HuH-7 (cell line): ENCODE measurements around the gene KRT27.
"Not testable (repeated sequence)": the region's sequence is repeated elsewhere in the genome, so short reads cannot be mapped to it uniquely, and the experiment has no call there.

Experiments
- DNase-seq: peaks from one replicate; pipeline ENCODE4 v3.0.0; 2011; ENCODE audit warnings: low spot score

Gene KRT27

DNA sequence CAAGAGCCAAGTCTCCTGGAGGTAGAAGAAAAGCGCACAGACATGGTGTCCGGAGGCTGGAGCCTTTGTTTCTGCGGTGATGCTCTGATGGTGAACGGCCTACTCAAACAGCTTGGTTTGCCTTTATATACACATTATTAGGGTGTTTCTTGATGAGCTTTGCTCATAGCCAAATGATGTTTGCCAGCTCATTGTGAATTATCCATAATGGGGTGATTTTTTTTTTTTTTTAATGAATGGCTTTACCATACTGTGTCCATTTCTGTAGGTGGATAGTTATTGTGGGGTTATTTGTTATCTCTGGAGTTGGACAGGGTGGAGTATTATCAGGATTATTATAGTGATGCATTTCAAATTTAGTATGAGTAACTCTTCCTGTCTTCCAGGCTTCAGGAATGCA is at the start of gene KRT27:
Gene KRT27 (minus strand): TSS at position 101 of the 400 bp plus-strand sequence. CDS start 57 bp downstream, at position 44.
- DNase-seq: no peak

- DNase-seq: no peak
Measured at GRCh38 chr17:40830085-40830776, 47.9 kb upstream of the KRT27 start.

DNA sequence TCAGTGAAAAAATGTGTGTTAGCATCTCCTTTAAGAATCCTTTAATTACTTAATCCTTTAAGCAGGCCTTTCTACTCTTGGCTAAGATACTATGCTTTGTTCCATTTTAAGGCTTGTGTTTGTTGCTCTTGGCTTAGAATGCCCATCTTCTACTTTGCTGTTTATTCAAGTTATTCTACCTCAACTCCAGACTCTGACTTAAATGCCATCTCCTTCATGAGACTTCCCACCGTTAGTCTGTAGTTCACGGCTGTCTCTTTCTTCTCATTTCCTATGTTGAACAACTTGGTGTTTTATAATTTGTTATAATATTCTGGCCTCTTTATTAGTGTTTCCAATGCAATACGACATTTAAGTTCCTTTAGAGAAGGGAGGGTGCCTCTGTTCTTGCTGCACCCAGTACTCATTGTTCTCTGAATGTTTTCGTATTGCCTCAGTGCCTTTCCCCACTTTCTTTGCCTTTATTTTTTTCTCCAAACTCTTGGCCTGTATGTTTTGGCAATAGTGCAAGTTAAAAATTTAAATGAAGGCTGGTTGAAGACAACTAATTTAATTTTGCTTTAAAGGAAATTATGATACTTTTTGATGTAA is 46.2 kb upstream of the KRT27 start:
- DNase-seq: no peak

GRCh38 chr17:40827746-40828453 is 45.5 kb upstream of the KRT27 start:
- no peak for DNase-seq

DNA sequence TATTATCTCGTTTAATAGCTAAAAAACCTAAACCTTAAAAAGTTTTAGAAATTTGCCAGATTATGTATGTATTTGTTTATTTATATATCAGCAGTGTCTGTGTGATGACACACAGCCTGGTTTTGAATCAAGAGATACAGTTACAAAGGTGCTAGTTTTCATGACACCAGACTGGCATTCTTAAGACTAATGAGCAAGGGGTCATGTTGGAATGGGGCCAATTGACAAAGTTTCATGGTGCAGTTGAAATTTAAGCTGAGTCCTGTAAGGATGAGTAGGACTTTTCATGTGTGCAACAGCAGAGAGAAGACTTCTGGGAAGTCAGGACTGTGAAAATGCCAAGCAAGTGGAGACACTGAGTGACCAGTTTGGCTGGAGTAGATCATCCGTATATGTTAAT is 43.2 kb upstream of the KRT27 start:
- no peak for DNase-seq

DNA sequence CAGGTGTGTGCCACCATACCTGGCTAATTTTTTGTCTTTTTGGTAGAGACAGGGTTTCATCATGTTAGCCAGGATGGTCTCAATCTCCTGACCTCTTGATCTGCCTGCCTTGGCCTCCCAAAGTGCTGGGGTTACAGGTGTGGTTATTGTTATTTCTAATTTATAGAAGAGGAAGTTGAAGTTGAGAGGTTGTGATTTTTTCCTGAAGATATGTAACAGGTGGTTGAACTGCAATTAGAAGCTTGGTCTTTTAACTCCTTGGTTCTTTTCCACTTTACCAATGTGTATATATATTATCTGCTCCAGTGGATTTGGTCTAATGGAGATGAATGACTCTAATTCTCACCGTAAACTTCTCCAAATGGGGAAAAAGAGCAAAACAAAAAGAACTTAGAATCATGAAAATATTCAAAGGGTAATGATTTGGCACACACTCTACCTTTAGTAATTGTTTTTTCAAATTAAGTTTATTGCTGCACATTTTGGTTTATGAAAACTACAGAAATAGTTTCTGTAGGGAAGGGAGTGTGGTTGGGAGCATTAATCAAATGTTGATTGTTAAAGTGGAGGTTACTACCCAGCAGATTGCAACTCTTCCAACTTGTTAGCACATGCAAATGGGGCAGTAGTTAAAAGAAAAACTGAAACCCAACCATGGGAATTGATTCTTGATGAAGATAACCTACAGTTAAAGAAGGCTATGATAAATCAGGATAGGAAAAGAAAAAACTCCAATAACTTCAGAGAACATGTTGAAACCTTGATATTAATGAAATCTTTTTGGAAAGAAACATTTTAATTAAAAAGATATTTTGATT is 41.9 kb upstream of the KRT27 start:
- DNase-seq: no peak

GRCh38 chr17:40822132-40822812 is 39.9 kb upstream of the KRT27 start, which contains the start of gene KRT10:
TSS of gene KRT10 (minus strand) at chr17:40822614. CDS start at chr17:40822585, 29 bp downstream.
- no peak for DNase-seq

DNA sequence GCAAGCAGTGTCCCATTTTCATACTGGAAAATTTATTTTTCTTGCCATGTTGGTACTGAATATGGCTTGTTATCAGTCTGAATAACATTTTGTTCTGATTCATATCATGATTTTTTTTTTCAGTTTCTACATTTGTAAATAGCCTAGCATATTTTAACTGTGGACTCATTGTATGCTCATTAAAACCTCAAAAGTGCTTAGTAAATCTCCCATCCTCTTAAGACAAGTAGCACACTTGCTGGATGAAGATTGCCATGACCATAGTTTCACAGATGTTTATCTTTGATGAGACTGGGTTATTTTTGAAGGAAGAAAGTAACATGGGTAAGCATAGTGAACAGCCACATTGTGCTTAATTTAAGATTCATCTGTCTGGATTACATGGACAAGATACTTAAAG is 39.2 kb upstream of the KRT27 start:
- DNase-seq: no peak

GRCh38 chr17:40820228-40820838 is 38.0 kb upstream of the KRT27 start:
- no peak for DNase-seq

DNA sequence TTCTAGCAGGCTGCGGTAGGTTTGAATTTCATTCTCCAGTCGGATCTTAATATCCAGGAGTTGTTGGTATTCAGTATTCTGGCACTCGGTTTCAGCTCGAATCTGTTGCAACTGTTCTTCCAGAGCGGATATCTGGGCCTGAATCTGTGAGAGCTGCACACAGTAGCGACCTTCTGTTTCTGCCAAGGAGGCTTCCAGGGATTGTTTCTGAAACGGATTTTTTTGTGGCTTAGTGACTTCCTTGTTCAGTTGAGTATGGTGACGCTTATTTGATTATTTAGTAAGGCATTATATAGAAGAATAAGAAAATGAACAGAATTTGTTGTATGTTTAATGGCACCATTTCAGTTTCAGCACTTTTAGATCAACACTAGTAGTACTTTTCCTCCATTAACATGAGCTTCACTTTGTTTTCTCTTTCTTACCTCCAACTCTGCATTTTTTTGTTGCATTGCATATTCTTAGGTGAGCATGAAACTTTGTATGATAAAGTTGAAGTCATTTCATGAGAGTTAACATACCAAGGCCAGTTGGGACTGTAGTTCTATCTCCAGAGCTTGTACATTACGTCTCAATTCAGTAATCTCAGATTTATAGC is 37.3 kb upstream of the KRT27 start:
- DNase-seq: peak; percentile 5

DNA sequence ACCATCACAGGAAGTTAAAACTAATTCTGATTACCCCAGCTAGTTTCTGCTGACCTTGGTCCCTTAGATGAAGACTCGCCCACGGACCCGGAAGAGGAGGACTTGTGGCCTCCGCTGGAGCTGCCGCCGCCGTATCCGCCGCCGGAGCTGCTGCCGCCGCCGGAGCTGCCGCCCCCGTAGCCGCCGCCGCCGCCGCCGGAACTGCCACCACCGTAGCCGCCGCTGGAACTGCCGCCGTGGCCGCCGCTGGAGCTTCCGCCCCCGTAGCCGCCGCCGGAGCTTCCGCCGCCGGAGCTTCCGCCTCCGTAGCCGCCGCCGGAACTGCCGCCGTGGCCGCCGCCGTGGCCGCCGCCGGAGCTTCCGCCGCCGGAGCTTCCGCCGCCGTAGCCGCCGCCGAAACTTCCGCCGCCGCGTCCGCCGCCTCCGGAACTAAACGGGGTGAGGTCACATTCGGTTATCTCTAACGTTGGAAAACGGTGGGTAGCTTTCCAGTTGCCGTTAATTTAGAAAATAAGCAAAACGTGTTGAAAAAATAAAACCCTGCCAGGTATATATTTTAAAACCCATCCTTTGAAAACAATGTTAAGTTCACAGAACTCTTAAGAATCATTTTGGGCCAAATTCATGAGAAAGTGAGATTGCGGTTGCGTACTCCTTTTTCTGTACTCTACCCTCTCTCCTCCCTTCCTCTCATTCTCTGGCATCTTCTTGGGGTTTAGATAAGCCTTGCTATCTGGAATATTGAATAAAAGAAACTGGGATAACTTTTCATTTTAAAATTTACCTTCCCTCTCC is 36.6 kb upstream of the KRT27 start:
- DNase-seq: peak; percentile 43

DNA sequence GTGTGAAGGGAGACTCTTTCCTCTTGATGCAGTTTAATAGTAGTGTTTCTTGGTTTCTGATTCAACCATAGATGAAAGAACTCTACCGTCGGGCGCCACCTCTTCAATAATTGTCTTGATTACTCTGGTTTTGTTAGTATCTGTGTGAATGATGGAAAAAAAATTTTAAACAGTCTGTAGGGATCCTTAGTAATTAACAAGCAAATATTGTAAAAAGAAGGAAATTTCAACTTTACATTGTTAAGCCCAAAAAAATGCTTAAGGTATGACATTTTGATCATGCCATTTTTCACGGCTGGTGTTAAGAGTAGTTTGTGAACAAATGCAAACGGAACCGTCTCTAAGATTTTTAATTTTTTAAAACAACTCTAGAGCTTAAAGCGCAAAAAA is 36.0 kb upstream of the KRT27 start:
- no peak for DNase-seq

- DNase-seq: no peak
Measured at GRCh38 chr17:40817103-40817682, 34.8 kb upstream of the KRT27 start.

- no peak for DNase-seq
Measured at GRCh38 chr17:40816569-40816968, 34.2 kb upstream of the KRT27 start.

GRCh38 chr17:40815381-40815780 is 33.0 kb upstream of the KRT27 start:
- no peak for DNase-seq

GRCh38 chr17:40814657-40815056 is 32.3 kb upstream of the KRT27 start:
- DNase-seq: not testable (repeated sequence)

GRCh38 chr17:40813804-40814203 is 31.5 kb upstream of the KRT27 start:
- no peak for DNase-seq

DNA sequence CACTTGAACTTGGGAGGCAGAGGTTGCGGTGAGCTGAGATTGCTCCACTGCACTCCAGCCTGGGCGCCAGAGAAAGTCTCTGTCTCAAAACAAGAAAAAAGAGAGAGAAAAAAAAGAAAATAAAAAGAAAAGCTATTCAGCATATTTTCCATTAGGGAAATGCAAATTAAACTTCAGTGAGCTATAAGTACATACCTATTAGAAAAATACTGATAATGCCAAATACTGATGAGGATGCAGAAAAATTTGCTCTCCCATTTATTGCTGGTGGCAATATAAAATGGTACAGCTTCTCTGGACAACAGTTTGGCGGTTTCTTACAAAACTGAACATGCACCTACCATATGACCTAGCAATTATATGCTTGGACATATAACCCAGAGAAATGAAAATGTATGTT is 30.3 kb upstream of the KRT27 start:
- no peak for DNase-seq

DNA sequence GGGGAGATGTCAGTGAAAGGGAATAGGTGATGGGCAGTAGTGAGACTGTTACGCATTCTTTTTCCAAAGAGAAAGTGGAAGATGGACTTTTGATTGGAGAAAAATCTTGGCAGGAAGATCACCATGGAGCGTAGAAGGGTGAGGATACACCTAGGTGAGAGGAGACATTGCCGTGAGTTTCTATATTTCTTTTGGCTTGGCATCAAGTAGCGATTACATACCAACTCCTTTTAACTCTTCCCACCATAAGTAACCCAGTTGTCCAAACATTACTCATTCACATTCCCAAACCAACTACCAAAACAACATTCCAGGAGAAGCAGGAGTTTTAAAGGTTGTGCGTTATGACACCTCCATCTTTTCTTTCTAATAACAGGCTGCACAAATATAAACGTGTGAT is 28.1 kb upstream of the KRT27 start:
- no peak for DNase-seq
